Glomerular visceral epithelial cell (primary cell): ENCODE data around the gene DSCAML1.
A peak's percentile ranks its signal among the peaks of the same experiment; 100 is the strongest.

Experiments
- DNase-seq: peaks from one replicate; pipeline ENCODE4 v3.0.0-alpha.2; 2016; ENCODE audit errors: extremely low spot score

DSCAML1 gene

GRCh38 chr11:117759305-117759704 is 37.7 kb downstream of the DSCAML1 start:
- no peak for DNase-seq

DNA sequence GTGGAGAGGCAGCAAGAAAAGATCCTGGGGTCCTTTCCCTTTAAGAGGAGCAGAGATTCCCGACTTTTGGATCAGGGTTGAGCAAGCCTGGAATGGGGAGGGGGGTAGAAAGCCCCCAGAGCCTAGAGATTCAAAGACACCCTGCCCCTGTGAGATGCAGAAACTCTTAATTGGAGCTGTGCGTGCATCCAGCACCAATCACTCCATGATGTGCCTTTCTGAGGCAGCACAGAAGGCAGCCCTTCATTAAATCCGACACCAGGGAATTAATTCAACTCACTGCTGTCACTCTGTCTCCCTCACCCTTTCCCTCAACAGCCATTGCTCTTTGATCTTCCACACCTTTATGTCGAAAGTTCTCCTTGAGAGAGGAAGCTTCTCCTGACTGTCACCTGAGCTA is 43.0 kb downstream of the DSCAML1 start:
- no peak for DNase-seq

DNA sequence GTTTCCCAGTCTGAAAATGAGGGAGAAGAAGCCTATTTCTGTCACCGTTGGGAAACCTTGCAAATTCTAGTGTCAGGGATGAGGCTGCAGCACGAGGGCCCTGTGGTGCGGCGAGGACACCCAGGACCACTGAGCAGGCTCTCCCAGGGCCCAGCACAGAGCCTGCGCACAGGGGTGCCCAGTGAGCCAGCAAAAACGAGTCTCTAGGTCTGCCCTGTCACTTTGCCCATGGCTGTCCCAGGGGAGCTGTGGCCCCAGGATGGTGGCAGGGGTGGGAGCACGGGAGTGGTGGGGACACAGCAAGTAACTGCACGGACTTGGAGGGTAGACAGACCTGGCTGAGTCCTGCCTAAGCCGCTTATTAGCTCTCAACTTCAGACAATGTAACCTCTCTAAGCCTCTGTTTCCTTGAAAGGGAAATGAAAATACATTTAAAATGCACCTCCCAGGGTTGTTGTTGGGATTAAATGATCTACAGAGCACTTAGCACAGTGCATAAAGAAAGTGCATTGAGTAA is 44.2 kb downstream of the DSCAML1 start:
- DNase-seq: no peak

DNA sequence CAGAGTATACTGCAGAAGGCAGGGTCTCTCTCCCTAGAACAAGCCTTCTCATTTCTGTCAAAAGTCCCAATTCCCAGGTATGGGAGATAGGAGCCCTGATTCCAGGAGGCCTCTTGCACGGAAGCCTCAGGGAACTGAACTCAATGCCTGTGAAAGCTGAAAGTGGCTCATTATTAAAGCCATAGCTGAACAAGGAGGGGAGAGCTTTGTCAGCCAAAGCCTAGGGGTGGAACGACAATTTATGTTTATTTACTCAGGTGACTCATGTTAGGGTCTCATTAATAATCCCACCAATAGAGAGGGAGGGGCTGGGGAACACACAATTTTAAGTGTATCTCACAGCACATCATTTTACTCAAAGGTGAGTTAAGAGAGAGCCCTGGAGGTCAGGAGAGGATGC is 44.9 kb downstream of the DSCAML1 start:
- DNase-seq: no peak

DNA sequence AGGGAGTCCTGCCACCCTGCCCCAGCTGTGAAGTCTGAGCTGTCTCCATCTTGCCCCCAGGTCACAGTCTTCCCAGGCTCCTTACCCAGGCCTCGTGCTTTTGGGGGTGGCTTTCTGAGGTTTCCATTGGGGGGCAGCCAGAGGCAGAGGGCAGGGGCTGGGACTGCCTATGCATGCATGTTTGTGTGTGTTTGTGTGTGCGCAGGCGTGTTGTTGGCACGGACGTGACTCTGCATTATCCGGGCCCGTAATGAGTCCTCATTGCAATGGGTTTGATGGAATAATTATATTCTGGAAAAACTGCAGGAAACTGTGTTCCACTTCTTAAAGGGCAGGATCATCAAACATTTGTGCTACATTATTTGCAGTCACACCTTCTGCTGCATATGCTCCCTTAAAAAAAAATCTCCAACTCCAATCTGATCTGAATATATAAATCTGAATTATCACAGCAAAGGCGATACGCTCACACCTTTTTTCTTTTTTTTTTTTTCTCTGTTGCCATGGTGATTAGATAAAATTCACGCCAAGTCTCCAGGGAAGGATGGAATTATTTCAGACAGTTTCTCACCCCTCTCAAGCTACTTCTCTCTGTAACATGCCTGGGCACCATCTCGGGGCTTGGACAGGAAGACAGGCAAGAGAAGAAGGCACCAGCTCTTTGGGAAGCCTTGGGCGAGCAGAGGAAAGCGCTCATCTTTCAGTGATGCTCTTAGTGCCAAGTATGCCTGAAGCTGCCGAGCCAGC is 45.9 kb downstream of the DSCAML1 start:
- DNase-seq: no peak

DNA sequence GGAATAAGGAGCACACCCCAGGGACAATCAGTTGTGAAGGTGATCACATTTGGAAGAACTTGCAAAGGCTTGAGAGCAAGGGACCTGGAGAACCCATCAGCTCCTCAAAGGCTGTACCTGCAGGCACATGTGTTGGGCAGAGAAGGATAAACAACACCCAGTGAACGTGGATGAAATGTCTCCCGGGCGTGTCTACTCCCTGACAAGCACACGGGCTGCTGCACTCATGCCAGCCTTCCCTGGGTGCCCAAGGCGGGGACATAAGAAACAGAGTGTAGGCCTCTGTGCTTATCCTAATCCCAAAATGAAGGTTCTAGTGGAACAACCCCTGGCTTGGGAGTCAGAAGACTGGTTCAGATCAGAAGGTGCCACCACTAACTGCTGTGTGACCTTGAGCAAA is 46.7 kb downstream of the DSCAML1 start:
- no peak for DNase-seq

GRCh38 chr11:117749541-117749910 is 47.5 kb downstream of the DSCAML1 start:
- DNase-seq: no peak

GRCh38 chr11:117748771-117749540 is 48.1 kb downstream of the DSCAML1 start:
- no peak for DNase-seq

- DNase-seq: no peak
Observed at GRCh38 chr11:117747892-117748291, 49.1 kb downstream of the DSCAML1 start.

- DNase-seq: no peak
Observed at GRCh38 chr11:117745346-117745745, 51.7 kb downstream of the DSCAML1 start.

- DNase-seq: no peak
Observed at GRCh38 chr11:117744471-117745150, 52.4 kb downstream of the DSCAML1 start.

DNA sequence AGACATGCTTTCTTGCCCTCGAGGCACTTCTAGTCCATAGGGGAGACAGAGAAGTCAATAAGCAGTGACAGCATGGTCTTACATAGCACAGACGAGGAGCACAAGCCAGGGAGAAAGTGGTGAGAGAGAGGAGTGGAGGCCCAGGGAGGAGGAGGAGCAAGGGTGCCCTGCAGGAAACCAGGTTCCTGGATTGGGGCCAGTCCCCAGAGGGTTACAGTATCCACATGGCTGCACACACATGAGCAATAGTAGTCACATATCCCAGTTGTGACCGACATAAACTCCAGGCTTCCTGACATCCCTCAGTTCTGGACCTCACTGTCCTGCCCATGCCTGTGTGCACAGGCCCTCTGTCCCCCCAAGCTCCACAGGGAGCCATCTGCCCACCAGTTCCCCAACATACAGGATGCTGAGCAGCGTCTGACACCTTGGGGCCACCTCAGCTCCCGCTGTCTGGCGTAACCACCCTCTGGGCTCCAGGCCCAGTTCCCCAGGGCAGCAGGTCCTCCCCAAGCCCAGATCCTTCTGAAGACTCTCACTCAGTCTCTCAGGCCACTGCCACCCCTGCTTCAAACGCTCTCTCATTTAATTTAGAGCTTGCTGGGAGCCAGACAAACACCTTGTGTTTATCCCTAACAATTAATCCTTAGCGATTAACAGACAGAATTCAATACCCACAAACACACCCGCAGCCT is 53.7 kb downstream of the DSCAML1 start:
- DNase-seq: peak; percentile 49

DNA sequence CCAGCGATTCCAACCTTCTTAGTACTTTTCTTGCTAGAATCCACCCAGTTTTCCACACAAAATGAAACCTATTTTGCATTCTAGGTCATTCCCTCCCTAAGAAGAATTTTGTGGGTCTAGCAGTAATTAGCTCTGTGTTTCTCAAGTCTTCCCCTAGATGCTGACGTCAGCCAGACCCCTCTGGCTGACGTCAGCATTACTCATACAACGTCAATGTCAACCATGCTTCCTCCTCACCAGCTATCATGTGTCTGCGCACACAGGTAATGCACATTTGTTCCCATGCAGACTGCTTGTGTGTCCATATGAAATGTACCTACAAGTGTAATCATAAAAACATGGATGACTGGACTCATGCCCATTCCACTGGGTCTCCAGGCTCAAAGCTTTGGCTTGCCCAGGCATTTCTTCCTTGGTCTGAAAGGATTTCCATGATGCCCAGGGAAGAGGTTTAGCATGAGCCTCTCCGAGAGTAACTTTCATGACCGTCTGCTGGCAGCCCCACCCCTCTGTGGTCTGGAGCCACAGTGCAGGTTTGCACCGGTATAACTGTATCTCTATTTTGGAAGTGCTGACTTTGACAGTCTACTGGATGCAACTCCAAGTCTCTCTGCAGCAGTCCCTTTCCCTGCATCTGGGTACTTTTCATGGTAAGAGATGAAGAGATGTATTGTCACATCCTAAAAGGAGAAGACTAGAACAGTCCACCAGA is 58.6 kb downstream of the DSCAML1 start:
- DNase-seq: no peak

DNA sequence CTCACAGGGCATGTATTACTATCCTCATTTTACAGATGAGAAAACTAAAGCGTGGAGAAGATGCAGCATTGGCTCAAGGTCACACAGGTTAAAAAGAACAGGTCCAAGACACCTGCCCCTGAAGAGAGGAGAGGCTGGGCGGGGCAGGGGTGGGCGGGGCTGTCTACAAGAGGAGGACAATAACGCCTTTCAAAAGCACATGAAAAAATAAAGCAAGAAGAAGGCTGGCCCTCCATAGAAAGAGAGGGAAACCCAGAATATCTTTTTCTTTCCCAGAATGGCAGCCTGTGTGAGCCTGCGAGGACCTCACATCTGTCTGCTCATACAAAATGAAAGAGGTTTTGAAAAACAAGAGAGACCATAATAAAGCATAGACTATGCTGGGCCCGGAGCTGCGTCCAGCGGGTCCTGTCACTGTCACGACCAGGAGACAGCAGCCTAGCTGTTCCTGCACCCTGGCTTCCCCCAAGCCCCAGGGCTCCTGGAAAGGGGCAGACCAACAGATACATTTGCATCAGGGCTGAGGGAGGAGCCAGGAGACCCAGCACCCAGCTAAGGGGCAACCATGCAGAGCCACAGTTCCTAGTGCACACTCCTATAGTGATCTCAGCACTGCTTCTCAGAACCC is 61.6 kb downstream of the DSCAML1 start:
- DNase-seq: no peak

DNA sequence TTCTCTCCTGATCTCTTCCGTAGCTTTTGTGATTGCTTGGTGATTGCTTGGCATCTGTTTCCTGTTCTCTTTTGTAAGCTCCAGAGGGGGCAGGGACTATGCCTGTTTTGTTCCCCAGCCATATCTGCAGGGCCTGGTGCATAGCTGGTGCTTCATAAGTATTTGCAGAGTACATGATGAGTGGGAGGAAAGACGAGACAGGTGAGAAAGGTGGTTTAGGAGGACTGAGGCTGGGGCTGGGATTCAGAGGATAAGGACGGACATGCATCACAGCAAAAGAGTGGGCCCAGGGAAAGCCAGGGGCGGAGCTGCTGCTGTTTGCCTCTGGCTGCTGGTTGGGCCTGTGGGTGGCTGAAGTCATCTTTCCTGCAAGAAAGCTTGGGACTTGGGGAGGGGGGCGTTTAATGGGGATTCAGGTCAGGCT is 62.4 kb downstream of the DSCAML1 start:
- DNase-seq: no peak

- DNase-seq: no peak
Observed at GRCh38 chr11:117733316-117733715, 63.7 kb downstream of the DSCAML1 start.

GRCh38 chr11:117731722-117732290 is 65.2 kb downstream of the DSCAML1 start:
- DNase-seq: no peak

DNA sequence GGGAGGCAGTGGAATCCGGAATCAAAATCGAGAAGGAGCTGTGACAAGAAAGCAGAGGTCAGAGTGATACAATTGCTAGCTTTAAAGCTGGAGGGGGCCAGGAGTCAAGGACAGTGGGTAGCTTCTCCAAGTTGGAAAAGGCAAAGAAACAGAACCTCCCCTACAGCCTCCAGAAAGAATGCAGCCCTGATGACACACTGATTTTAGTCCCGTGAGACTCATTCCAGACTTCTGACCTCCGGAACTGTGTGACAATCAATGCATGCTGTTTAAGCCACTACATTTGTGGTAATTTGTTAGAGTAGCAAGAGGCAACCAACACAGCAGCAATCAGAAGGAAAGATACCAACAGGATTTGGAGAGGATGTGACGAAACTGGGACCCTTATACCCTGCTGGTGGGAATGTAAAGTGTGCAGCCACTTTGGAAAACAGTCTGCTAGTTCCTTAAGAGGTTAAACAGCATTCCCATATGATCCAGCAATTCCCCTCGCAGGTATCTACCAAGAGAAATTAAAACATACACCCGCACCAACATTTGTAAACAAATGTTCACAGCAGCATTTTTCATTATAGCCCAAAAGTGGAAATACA is 66.7 kb downstream of the DSCAML1 start:
- DNase-seq: no peak

DNA sequence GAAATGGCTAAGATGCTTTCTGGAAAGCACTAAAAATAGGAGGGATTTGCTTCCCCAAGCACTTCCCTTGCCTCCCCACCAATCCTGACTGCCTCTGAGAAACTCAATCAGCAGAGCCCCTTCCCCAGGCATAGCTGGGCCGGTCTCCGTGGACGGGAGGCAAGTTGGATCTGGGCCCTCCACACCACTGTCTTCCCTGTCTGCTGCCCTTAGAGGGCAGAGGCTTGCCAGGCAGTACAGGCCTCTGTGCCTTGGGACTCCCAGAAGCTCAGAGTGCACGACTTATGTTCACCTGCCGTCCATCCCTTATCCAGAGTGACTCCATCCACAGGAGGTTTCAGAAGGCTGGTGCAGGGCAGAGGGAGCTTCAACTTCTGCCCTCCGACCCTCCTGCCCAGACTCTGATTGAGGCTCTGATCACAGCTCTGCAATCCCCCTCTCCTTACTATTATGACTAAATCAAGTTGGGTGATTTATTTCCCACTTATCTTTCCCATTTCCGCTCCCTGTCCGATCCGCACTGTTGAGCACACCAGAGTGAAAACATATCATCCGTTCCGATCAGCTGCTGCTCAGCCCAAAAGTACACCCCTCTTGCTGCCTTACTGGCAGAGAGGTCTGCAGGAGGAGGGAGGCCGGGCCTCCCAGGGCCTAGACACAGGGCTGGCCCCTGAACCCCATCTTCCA is 71.8 kb downstream of the DSCAML1 start:
- DNase-seq: no peak
